ENCODE results near the gene RUNDC3A.

RUNDC3A gene

DNA sequence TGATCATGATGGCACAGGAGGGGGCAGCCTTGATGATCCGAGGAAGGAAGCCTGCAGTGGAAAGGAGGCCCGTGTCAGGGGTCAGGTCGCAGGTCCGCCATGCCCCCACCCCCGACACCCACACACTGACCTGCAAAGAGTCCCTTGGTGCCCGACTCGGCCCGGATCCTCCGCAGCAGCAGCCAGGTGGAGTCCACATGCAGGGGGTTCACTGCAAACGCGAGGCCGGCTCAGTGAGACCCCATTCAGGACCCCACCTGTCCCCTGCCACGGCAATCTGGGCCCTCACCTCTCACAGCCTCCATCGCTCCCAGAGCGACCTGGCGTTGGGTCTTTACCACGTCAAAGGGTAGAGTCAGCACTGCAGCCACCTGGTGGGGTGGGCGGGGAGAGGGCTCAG lies 11.7 kb downstream of the RUNDC3A start:
- Histone ChIP-seq H3K4me3 (ENCODE audit: low read depth in 1 of 2, low read length in 2 of 2) (no peak overlapping the region), H3K9ac (ENCODE audit: low read depth, low read length) (no peak overlapping the region), H3K4me1 (ENCODE audit: insufficient read depth, low read length) (peaks cover 23% of the 10 kb centered on the region), H3K27ac (ENCODE audit: low read length) (no peak overlapping the region), H3K4me2 (ENCODE audit: insufficient read depth, low read length) (no peak overlapping the region), H3K79me2 (ENCODE audit: insufficient read depth, low read length) (peaks cover 23% of the 10 kb centered on the region), H4K20me1 (ENCODE audit: insufficient read depth, low read length) (peaks cover 30% of the 10 kb centered on the region), H3K27me3 (ENCODE audit: insufficient read depth, low read length, poor library complexity) (peaks cover 12% of the 10 kb centered on the region), H3K36me3 (ENCODE audit: insufficient read depth, low read length) (peaks cover 34% of the 10 kb centered on the region), H3K9me3 (ENCODE audit: insufficient read depth, low read length, severe bottlenecking) (no peaks in the 10 kb centered on the region), H2AFZ (ENCODE audit: low read depth, low read length) (no peak overlapping the region)
- no peak for ATAC-seq (ENCODE audit: insufficient read depth, low read depth)
- no peak for TF ChIP-seq EZH2 (IDR thresholded peaks at IDR 0.05; ENCODE audit: borderline replicate concordance, low read depth, low read length, severe bottlenecking)
- TF ChIP-seq CTCF (IDR thresholded peaks at IDR 0.05; ENCODE audit: borderline replicate concordance, extremely low read depth, low read length, poor library complexity, severe bottlenecking): no peak
- DNase-seq: no peak

GRCh38 chr17:44321246-44322120 lies 13.1 kb downstream of the RUNDC3A start:
- H3K79me2 ChIP-seq (ENCODE audit: insufficient read depth, low read length): peaks cover 23% of the 10 kb centered on the region

DNA sequence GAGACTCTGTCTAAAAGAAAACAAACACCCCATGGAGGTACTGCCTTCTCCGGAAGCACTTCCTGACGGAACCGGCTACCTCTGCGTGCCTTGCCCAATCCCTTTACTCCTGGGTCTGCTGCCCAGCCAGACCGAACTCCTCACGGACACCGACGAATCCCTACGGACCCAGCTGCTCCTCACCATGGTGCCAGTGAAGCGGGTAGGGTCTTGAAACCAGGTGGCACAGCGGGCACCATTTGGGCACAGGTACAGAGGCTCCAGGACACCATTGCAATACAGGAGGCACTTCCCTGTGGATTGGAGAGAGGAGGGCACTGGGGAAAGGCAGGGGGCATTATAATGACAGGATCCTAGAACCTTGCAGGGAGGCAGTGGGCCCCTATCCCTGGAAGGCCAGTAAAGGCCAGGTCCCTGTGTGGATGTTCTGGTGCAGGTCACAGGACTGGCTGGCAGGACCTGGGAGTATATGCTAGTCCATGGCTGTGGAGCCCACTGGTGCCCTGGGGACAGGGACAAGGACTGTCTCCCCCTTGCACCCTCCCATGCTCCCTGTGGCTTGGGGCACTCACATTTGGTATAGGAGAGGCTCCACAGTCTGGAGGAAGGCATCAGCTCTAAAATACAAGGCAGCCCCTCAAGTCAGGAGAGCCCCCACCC lies 14.0 kb downstream of the RUNDC3A start:
- Histone ChIP-seq H3K9me3 (ENCODE audit: insufficient read depth, low read length, severe bottlenecking) (no peaks in the 10 kb centered on the region), H3K27me3 (ENCODE audit: insufficient read depth, low read length, poor library complexity) (no peaks in the 10 kb centered on the region), H3K36me3 (ENCODE audit: insufficient read depth, low read length) (peaks cover 34% of the 10 kb centered on the region), H2AFZ (ENCODE audit: low read depth, low read length) (no peak overlapping the region), H3K4me1 (ENCODE audit: insufficient read depth, low read length) (peaks cover 44% of the 10 kb centered on the region), H4K20me1 (ENCODE audit: insufficient read depth, low read length) (peaks cover 30% of the 10 kb centered on the region), H3K9ac (ENCODE audit: low read depth, low read length) (no peak overlapping the region), H3K79me2 (ENCODE audit: insufficient read depth, low read length) (peaks cover 23% of the 10 kb centered on the region), H3K4me3 (ENCODE audit: low read depth in 1 of 2, low read length in 2 of 2) (0 out of 4 replicates have a peak overlapping the region, but pooled peaks of 1 of the 2 experiments have one; percentile 0), H3K27ac (ENCODE audit: low read length) (no peak overlapping the region), H3K4me2 (ENCODE audit: insufficient read depth, low read length) (peak overlapping the region; percentile 50; the same call in 1 of the 2 replicates)
- no peak for DNase-seq
- no peak for ATAC-seq (ENCODE audit: insufficient read depth, low read depth)
- TF ChIP-seq CTCF (IDR thresholded peaks at IDR 0.05; ENCODE audit: borderline replicate concordance, extremely low read depth, low read length, poor library complexity, severe bottlenecking) (no peak), EZH2 (IDR thresholded peaks at IDR 0.05; ENCODE audit: borderline replicate concordance, low read depth, low read length, severe bottlenecking) (no peak)

More at GRCh38 chr17:44321246-44322120, 13.1 kb downstream of the RUNDC3A start:
- H3K9me3 ChIP-seq (ENCODE audit: insufficient read depth, low read length, severe bottlenecking): no peaks in the 10 kb centered on the region
- no peak for TF ChIP-seq EZH2 (IDR thresholded peaks at IDR 0.05; ENCODE audit: borderline replicate concordance, low read depth, low read length, severe bottlenecking)
- no peak for TF ChIP-seq CTCF (IDR thresholded peaks at IDR 0.05; ENCODE audit: borderline replicate concordance, extremely low read depth, low read length, poor library complexity, severe bottlenecking)
- H3K9ac ChIP-seq (ENCODE audit: low read depth, low read length): no peak overlapping the region
- peaks cover 30% of the 10 kb centered on the region for H4K20me1 ChIP-seq (ENCODE audit: insufficient read depth, low read length)
- peaks cover 38% of the 10 kb centered on the region for H3K4me1 ChIP-seq (ENCODE audit: insufficient read depth, low read length)
- H3K27me3 ChIP-seq (ENCODE audit: insufficient read depth, low read length, poor library complexity): no peaks in the 10 kb centered on the region
- H3K4me3 ChIP-seq (ENCODE audit: low read depth in 1 of 2, low read length in 2 of 2): no peak overlapping the region
- no peak for DNase-seq
- H3K36me3 ChIP-seq (ENCODE audit: insufficient read depth, low read length): peaks cover 34% of the 10 kb centered on the region
- no peak overlapping the region for H3K27ac ChIP-seq (ENCODE audit: low read length)
- H3K4me2 ChIP-seq (ENCODE audit: insufficient read depth, low read length): no peak overlapping the region
- no peak overlapping the region for H2AFZ ChIP-seq (ENCODE audit: low read depth, low read length)
- ATAC-seq (ENCODE audit: insufficient read depth, low read depth): no peak
